Karpas-422 (cell line): Measurements from ENCODE around the gene ARHGEF6. TPM values are rescaled to one million over a fixed set of nuclear protein-coding genes. Genes with fewer than 3 reads are reported as not detected.

ENCODE experiments used
- DNase-seq: peaks from one replicate; pipeline ENCODE4 v3.0.0-alpha.2; 2015
- H2AFZ ChIP-seq: fragments of 200-600 bp; sonication (generic); 2 replicates; pipeline ENCODE4 v1.6.1; 2014; ENCODE audit warnings: antibody characterized with exemption, low read length, mixed read lengths
- H3K27ac ChIP-seq: fragments of 200-600 bp; sonication (generic); 2 replicates; pipeline ENCODE4 v1.5.1; 2014; ENCODE audit warnings: mild to moderate bottlenecking, low read length, moderate library complexity
- H3K27me3 ChIP-seq: fragments of 200-600 bp; sonication (generic); 2 replicates; pipeline ENCODE4 v1.6.1; 2014; ENCODE audit warnings: low read length, mixed read lengths
- H3K36me3 ChIP-seq: fragments of 200-600 bp; sonication (generic); 2 replicates; pipeline ENCODE4 v1.6.1; 2014; ENCODE audit warnings: low read length, mixed read lengths; ENCODE audit not compliant: insufficient read depth
- H3K4me1 ChIP-seq: fragments of 200-600 bp; sonication (generic); 2 replicates; pipeline ENCODE4 v1.6.1; 2014; ENCODE audit warnings: mild to moderate bottlenecking, low read length, mixed read lengths
- H3K4me2 ChIP-seq: fragments of 200-600 bp; sonication (generic); 2 replicates; pipeline ENCODE4 v1.6.1; 2014; ENCODE audit warnings: low read length, low read depth, mild to moderate bottlenecking; ENCODE audit not compliant: poor library complexity, severe bottlenecking
- H3K4me3 ChIP-seq: fragments of 200-600 bp; sonication (generic); 2 replicates; pipeline ENCODE4 v1.5.1; 2014; ENCODE audit warnings: mild to moderate bottlenecking, antibody characterized with exemption, low read length, mixed read lengths
- H3K79me2 ChIP-seq: fragments of 200-600 bp; sonication (generic); 2 replicates; pipeline ENCODE4 v1.6.1; 2014; ENCODE audit warnings: mild to moderate bottlenecking, low read length, mixed read lengths
- H3K9ac ChIP-seq: fragments of 200-600 bp; sonication (generic); 2 replicates; pipeline ENCODE4 v1.6.0; 2014; ENCODE audit warnings: low read length
- H3K9me2 ChIP-seq: fragments of 200-600 bp; sonication (generic), shearing (Covaris generic); replicated peaks from 2 replicates; pipeline ENCODE4 v1.6.0; 2014; ENCODE audit warnings: mild to moderate bottlenecking, low read length, moderate library complexity; ENCODE audit not compliant: insufficient read depth
- H3K9me3 ChIP-seq: fragments of 300-700, 200-600 bp; sonication (generic); 2 replicates; pipeline ENCODE4 v1.6.1; 2014; ENCODE audit warnings: low read length, mixed read lengths
- H4K20me1 ChIP-seq: fragments of 200-600 bp; sonication (generic); 2 replicates; pipeline ENCODE4 v1.6.1; 2014; ENCODE audit warnings: mild to moderate bottlenecking, antibody characterized with exemption, low read length, low read depth; ENCODE audit not compliant: insufficient read depth
- total RNA-seq: library from RNA; depleted of rRNA; stranded (reverse); fragments of >200 nt; shearing (Covaris generic); gene quantifications from 2 replicates; pipeline ENCODE4 v1.2.3, GENCODE V29; 2014; ENCODE audit warnings: low replicate concordance

ARHGEF6 gene
- total RNA-seq, 1 experiment from 2014 or later: 2.6 TPM

DNA sequence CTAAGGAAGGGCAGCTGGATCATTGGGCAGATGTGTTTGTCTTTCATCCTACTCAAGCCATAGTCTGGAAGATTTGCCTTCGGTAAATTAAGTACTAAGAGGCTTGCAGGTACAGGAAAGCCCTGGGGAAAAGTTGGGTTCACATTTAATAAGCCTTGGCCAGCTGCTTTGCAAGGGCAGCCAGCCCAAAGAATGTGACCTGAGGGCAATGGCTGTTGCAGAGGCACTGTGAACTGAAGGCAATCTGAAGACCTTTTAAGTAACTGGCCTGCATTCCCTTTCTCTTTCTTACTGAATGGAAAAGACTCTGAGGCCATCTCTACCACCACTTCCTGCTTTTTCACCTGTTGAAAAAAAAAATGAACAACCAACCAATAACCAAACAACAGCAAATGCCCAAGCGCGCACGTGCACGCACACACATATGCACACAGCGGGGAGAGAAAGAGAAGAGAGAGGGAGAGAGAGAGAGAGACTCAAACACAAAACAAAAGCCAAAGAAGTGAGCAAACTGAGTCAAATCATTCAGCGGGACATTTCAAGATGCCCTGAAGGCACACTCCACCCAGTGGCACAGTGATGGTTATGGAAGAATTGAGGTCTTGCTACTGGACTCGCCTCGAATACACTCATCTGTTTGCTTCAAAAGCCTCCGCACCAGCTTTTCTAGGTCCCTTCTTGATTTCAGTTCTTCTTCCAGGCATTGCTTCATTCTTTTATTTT is 113.1 kb downstream of the ARHGEF6 start:
- no peak overlapping the region for H3K4me2 ChIP-seq
- no peaks in the 10 kb centered on the region for H3K79me2 ChIP-seq
- no peak overlapping the region for H3K27ac ChIP-seq
- H3K36me3 ChIP-seq: no peaks in the 10 kb centered on the region
- no peak overlapping the region for H3K4me3 ChIP-seq
- no peak for DNase-seq
- 0 out of 2 replicates have a peak, but pooled peaks cover 5% of the 10 kb centered on the region for H3K27me3 ChIP-seq
- no peaks in the 10 kb centered on the region for H4K20me1 ChIP-seq
- no peaks in the 10 kb centered on the region for H3K4me1 ChIP-seq
- H3K9me3 ChIP-seq: no peaks in the 10 kb centered on the region
- H2AFZ ChIP-seq: no peak overlapping the region
- no peaks in the 10 kb centered on the region for H3K9me2 ChIP-seq
- H3K9ac ChIP-seq: no peak overlapping the region

DNA sequence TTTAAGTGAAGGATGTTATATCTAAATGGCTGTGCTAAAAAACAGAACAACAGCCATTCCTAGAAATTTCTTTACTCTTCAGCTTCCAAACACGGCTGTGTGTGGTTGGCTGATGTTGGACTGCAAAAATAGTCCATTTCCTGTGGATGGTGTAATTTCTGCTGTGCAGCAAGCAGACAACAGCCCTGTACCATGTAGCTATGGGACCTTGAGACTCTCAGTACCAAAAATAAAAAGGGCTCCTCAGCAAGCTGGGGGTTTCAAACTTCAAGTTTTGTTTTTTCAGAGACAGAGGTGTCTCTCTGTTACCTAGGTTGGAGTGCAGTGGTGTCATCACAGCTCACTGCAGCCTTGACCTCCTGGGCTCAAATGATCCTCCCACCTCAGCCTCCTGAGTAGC is 114.6 kb downstream of the ARHGEF6 start:
- Histone ChIP-seq H3K27me3 (0 out of 2 replicates have a peak, but pooled peaks cover 5% of the 10 kb centered on the region), H3K27ac (no peak overlapping the region), H3K9ac (no peak overlapping the region), H3K9me3 (no peaks in the 10 kb centered on the region), H3K9me2 (no peaks in the 10 kb centered on the region), H3K79me2 (no peaks in the 10 kb centered on the region), H3K4me1 (no peaks in the 10 kb centered on the region), H2AFZ (no peak overlapping the region), H4K20me1 (no peaks in the 10 kb centered on the region), H3K36me3 (no peaks in the 10 kb centered on the region), H3K4me2 (no peak overlapping the region), H3K4me3 (no peak overlapping the region)
- DNase-seq: no peak

DNA sequence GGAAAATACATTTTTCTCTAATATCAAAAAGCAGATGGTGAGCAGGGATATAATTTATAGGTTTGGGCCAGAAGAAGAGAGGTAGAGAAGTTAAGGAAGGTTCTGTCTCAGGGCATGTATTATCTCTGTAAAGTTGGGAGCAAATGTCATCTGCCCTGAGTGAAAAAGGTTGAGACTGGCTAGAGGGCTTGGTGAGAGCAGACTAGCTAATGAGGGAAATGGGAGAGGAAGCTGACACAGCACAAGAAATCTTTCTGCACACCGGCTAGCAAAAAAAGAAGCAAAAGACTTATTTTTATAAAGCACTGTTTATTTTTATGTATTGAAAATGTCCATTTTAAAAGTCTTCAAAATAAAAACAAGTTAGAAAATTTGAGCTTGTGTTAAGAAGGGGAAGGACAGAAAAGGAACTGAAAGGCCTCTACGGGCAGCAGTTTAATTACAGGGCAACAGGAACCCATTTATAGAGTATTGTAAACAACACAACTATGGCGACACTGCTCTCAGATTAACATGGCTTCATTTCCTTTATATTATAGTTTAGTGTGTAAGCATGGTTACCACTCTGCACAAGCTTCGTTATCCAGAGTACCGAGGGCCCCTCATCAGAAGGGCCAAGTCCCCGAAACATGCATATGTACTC is 115.4 kb downstream of the ARHGEF6 start:
- no peaks in the 10 kb centered on the region for H3K36me3 ChIP-seq
- H3K9me3 ChIP-seq: no peaks in the 10 kb centered on the region
- no peaks in the 10 kb centered on the region for H3K4me1 ChIP-seq
- H3K4me3 ChIP-seq: no peak overlapping the region
- no peak overlapping the region for H3K27ac ChIP-seq
- DNase-seq: no peak
- H3K79me2 ChIP-seq: no peaks in the 10 kb centered on the region
- H4K20me1 ChIP-seq: no peaks in the 10 kb centered on the region
- H3K9me2 ChIP-seq: no peaks in the 10 kb centered on the region
- H2AFZ ChIP-seq: no peak overlapping the region
- 0 out of 2 replicates have a peak, but pooled peaks cover 5% of the 10 kb centered on the region for H3K27me3 ChIP-seq
- no peak overlapping the region for H3K9ac ChIP-seq
- H3K4me2 ChIP-seq: no peak overlapping the region

DNA sequence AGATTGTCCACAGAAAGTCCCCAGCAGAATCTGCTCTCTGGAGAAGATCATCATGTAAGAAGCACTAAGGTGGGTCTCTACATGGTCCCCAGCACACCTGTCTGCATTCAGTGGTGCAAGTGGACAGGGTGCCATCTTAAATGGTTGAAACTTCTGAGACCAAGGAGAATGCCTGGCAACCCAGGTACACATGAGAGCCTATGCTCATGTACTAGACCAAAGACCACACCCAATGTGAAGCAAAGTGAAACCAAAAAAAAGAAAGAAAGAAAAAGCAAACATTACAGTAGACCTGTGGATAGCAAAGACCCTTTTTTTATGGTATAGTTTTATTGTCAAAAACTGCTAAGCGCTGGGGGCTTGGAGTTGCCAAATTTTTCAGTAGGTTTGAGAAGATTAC is 117.8 kb downstream of the ARHGEF6 start:
- H3K9ac ChIP-seq: no peak overlapping the region
- peaks cover 4% of the 10 kb centered on the region for H3K4me1 ChIP-seq
- H3K27me3 ChIP-seq: 0 out of 2 replicates have a peak, but pooled peaks cover 5% of the 10 kb centered on the region
- H3K4me3 ChIP-seq: no peak overlapping the region
- DNase-seq: no peak
- no peak overlapping the region for H3K4me2 ChIP-seq
- H2AFZ ChIP-seq: no peak overlapping the region
- H3K9me2 ChIP-seq: no peaks in the 10 kb centered on the region
- H4K20me1 ChIP-seq: no peaks in the 10 kb centered on the region
- H3K79me2 ChIP-seq: no peaks in the 10 kb centered on the region
- H3K27ac ChIP-seq: no peak overlapping the region
- H3K36me3 ChIP-seq: no peaks in the 10 kb centered on the region
- H3K9me3 ChIP-seq: no peaks in the 10 kb centered on the region

DNA sequence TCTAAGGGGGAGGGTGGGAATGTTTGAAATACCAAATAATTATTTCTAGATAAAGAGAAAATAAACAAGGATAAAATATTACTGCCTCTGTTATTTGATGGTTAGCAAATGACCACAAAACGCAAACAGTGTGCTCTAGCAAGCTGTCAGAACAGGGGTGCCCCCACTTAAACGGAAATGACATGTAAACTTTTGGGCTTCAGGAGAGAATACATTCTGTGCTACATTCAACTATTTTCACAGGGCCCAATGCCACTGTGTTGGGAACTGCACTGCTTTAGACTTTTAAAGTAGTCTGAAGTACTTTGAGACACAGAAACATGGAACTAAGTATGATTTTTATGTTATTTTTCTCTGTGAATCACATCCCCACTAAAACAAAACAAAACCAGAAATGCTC is 118.6 kb downstream of the ARHGEF6 start:
- Histone ChIP-seq H3K27me3 (0 out of 2 replicates have a peak, but pooled peaks cover 5% of the 10 kb centered on the region), H3K9me2 (no peaks in the 10 kb centered on the region), H3K36me3 (no peaks in the 10 kb centered on the region), H3K4me1 (peaks cover 4% of the 10 kb centered on the region), H3K27ac (no peak overlapping the region), H4K20me1 (no peaks in the 10 kb centered on the region), H2AFZ (no peak overlapping the region), H3K9ac (no peak overlapping the region), H3K4me3 (no peak overlapping the region), H3K79me2 (no peaks in the 10 kb centered on the region), H3K9me3 (no peaks in the 10 kb centered on the region), H3K4me2 (no peak overlapping the region)
- DNase-seq: no peak

DNA sequence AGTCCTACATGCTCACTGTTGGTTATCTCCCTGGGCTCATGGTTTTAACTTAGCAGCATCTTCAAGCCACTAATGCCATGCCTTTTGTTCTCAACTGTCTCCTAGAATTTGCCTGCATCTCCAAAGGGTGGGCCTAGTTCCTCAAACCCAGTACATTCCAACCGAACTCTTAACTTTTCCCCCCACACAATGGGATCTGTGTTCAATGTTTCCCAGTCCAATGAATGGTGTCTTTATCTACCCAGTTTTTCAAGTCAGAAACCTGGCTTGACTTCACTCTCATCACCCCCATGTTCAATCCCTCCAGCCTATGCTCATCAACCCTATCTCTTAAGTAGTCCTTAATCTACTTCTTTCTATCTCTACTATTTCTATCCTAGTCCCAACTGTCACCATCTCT is 119.8 kb downstream of the ARHGEF6 start:
- no peaks in the 10 kb centered on the region for H4K20me1 ChIP-seq
- H3K79me2 ChIP-seq: no peaks in the 10 kb centered on the region
- no peaks in the 10 kb centered on the region for H3K9me2 ChIP-seq
- H3K4me1 ChIP-seq: peaks cover 4% of the 10 kb centered on the region
- H2AFZ ChIP-seq: no peak overlapping the region
- H3K4me2 ChIP-seq: no peak overlapping the region
- H3K9ac ChIP-seq: no peak overlapping the region
- no peaks in the 10 kb centered on the region for H3K9me3 ChIP-seq
- H3K4me3 ChIP-seq: no peak overlapping the region
- H3K27me3 ChIP-seq: 0 out of 2 replicates have a peak, but pooled peaks cover 5% of the 10 kb centered on the region
- H3K27ac ChIP-seq: no peak overlapping the region
- H3K36me3 ChIP-seq: no peaks in the 10 kb centered on the region
- no peak for DNase-seq

DNA sequence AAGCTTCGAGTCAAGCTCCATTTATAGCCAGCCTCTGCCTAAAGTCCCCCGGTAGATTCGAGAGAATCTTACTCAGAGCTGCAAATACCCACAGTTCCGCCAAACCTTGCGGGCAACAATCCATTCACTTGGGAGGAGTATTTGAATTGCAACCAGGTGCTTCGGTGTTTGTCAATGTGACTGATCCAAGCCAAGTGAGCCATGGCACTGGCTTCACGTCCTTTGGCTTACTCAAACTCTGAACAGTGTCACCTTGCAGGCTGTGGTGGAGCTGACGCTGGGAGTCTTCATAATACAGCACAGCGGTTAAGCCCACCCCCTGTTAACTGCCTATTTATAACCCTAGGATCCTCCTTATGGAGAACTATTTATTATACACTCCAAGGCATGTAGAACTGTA is 121.6 kb downstream of the ARHGEF6 start:
- Histone ChIP-seq H3K27me3 (0 out of 2 replicates have a peak, but pooled peaks cover 2% of the 10 kb centered on the region), H3K9me3 (no peaks in the 10 kb centered on the region), H3K4me2 (no peak overlapping the region), H4K20me1 (no peaks in the 10 kb centered on the region), H2AFZ (no peak overlapping the region), H3K9me2 (no peaks in the 10 kb centered on the region), H3K79me2 (no peaks in the 10 kb centered on the region), H3K9ac (no peak overlapping the region), H3K27ac (no peak overlapping the region), H3K4me1 (peaks cover 4% of the 10 kb centered on the region), H3K36me3 (no peaks in the 10 kb centered on the region), H3K4me3 (no peak overlapping the region)
- DNase-seq: no peak

DNA sequence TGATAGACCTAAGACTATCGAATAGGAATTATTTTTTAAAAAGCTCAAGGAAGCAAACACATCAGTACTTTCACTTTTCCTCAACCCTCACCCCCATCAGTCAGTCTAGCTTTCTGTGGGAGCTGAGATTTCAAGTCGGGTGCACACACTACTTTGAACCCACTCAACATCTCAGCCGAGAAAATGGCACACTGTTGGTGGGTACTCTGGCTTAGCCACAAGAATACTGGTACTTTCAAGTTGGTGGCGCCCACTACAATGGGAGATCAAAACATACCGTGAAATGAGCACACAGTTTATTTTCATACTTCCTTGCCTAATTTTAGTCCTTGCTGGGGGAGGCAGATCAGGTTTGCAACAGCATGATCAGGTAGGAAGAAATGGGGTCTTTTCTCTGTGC is 122.6 kb downstream of the ARHGEF6 start:
- Histone ChIP-seq H3K9me3 (no peaks in the 10 kb centered on the region), H3K4me2 (no peak overlapping the region), H3K4me1 (peaks cover 4% of the 10 kb centered on the region), H3K9ac (no peak overlapping the region), H3K9me2 (no peaks in the 10 kb centered on the region), H4K20me1 (no peaks in the 10 kb centered on the region), H3K4me3 (no peak overlapping the region), H3K27ac (no peak overlapping the region), H3K36me3 (no peaks in the 10 kb centered on the region), H3K27me3 (no peaks in the 10 kb centered on the region), H3K79me2 (no peaks in the 10 kb centered on the region), H2AFZ (no peak overlapping the region)
- DNase-seq: no peak
